ENCODE measurements around the gene FAM98B. TPM values are rescaled to one million over a fixed set of nuclear protein-coding genes. Genes with fewer than 3 reads are reported as not detected.

Gene FAM98B
- total and polyA plus RNA-seq, 9 of the 15 experiments (the other 6 are each of a cell fraction or from before 2014, with no cell fraction given) = 3.1 to 42.0 (median 9.4) TPM

- no peak for TF ChIP-seq ATF6 (CRISPR knock-in tag; IDR thresholded peaks at IDR 0.05)
- TF ChIP-seq MAX (CRISPR knock-in tag; IDR thresholded peaks at IDR 0.05) = no peak
- no peak for TF ChIP-seq ZNF324 (CRISPR knock-in tag; IDR thresholded peaks at IDR 0.05)
- TF ChIP-seq CCAR2 (IDR thresholded peaks at IDR 0.05; ENCODE audit: low read depth, low read length) = no peak
- TF ChIP-seq THRB (CRISPR knock-in tag; conservative IDR thresholded peaks at IDR 0.05) = no peak
- TF ChIP-seq HCFC1 (IDR thresholded peaks at IDR 0.05; ENCODE audit: low read depth, low read length) = no peak
- no peak for TF ChIP-seq ZNF76 (CRISPR knock-in tag; IDR thresholded peaks at IDR 0.05; ENCODE audit: borderline replicate concordance)
- no peak for TF ChIP-seq CBFB (CRISPR knock-in tag; IDR thresholded peaks at IDR 0.05)
- no peak for TF ChIP-seq TAF7 (tag; IDR thresholded peaks at IDR 0.05)
- TF ChIP-seq CEBPB (tag; IDR thresholded peaks at IDR 0.05) = peak; percentile 99
- no peak for TF ChIP-seq DNMT1 (IDR thresholded peaks at IDR 0.05)
- TF ChIP-seq MEF2D (tag; conservative IDR thresholded peaks at IDR 0.05; ENCODE audit: low read depth) = no peak
- TF ChIP-seq SMARCA4 (IDR thresholded peaks at IDR 0.05) = peak; percentile 92
- TF ChIP-seq PML (IDR thresholded peaks at IDR 0.05; ENCODE audit: low read length) = peak; percentile 32; the same call in 1 of the 2 replicates
- TF ChIP-seq ZNF253 (CRISPR knock-in tag; conservative IDR thresholded peaks at IDR 0.05) = no peak
- no peak for TF ChIP-seq ZNF785 (CRISPR knock-in tag; IDR thresholded peaks at IDR 0.05)
- no peak for TF ChIP-seq ZBTB33 (CRISPR knock-in tag; IDR thresholded peaks at IDR 0.05)
- no peak for TF ChIP-seq CREM (IDR thresholded peaks at IDR 0.05; ENCODE audit: low read depth)
- TF ChIP-seq GABPA (tag; conservative IDR thresholded peaks at IDR 0.05; ENCODE audit: low read depth) = 0 out of 2 replicates have a peak, but pooled peaks have one; percentile 29
- no peak for TF ChIP-seq IRF1 (CRISPR knock-in tag; IDR thresholded peaks at IDR 0.05; ENCODE audit: borderline replicate concordance)
- TF ChIP-seq E2F3 (CRISPR knock-in tag; IDR thresholded peaks at IDR 0.05) = no peak
These were observed 15.6 kb upstream of the FAM98B start (continued) for GRCh38 chr15:38438031-38438986.
